ENCODE measurements around the gene DYNLT4.
"Not testable (repeated sequence)": the region's sequence is repeated elsewhere in the genome, so short reads cannot be mapped to it uniquely, and the experiment has no call there.

Gene DYNLT4

GRCh38 chr1:44819196-44819607, 12.1 kb upstream of the DYNLT4 start:
- Histone ChIP-seq H3K9ac (ENCODE audit: low read length) (peak overlapping the region; percentile 43), H3K27ac (ENCODE audit: low read depth, low read length) (no peak overlapping the region), H3K4me3 (ENCODE audit: low read depth, low read length) (peak overlapping the region; percentile 48), H3K36me3 (ENCODE audit: control insufficient read depth, insufficient read depth, low read length) (no peaks in the 10 kb centered on the region), H3K27me3 (ENCODE audit: control insufficient read depth, insufficient read depth, low read length) (no peaks in the 10 kb centered on the region), H3K9me3 (ENCODE audit: control insufficient read depth, insufficient read depth, low read depth, low read length) (no peaks in the 10 kb centered on the region), H3K4me1 (ENCODE audit: control insufficient read depth, insufficient read depth, low read length) (peaks cover 14% of the 10 kb centered on the region)

GRCh38 chr1:44817771-44818495, 10.8 kb upstream of the DYNLT4 start:
- H3K27me3 ChIP-seq (ENCODE audit: control insufficient read depth, insufficient read depth, low read length): no peaks in the 10 kb centered on the region
- H3K9me3 ChIP-seq (ENCODE audit: control insufficient read depth, insufficient read depth, low read depth, low read length): no peaks in the 10 kb centered on the region
- H3K4me1 ChIP-seq (ENCODE audit: control insufficient read depth, insufficient read depth, low read length): peaks cover 16% of the 10 kb centered on the region
- H3K4me3 ChIP-seq (ENCODE audit: low read depth, low read length): no peak overlapping the region
- no peak overlapping the region for H3K27ac ChIP-seq (ENCODE audit: low read depth, low read length)
- H3K9ac ChIP-seq (ENCODE audit: low read length): no peak overlapping the region
- no peaks in the 10 kb centered on the region for H3K36me3 ChIP-seq (ENCODE audit: control insufficient read depth, insufficient read depth, low read length)

GRCh38 chr1:44817307-44817706, 10.2 kb upstream of the DYNLT4 start:
- Histone ChIP-seq H3K9ac (ENCODE audit: low read length) (no peak overlapping the region), H3K36me3 (ENCODE audit: control insufficient read depth, insufficient read depth, low read length) (no peaks in the 10 kb centered on the region), H3K27me3 (ENCODE audit: control insufficient read depth, insufficient read depth, low read length) (no peaks in the 10 kb centered on the region), H3K27ac (ENCODE audit: low read depth, low read length) (no peak overlapping the region), H3K4me3 (ENCODE audit: low read depth, low read length) (no peak overlapping the region), H3K9me3 (ENCODE audit: control insufficient read depth, insufficient read depth, low read depth, low read length) (no peaks in the 10 kb centered on the region), H3K4me1 (ENCODE audit: control insufficient read depth, insufficient read depth, low read length) (peaks cover 19% of the 10 kb centered on the region)

DNA sequence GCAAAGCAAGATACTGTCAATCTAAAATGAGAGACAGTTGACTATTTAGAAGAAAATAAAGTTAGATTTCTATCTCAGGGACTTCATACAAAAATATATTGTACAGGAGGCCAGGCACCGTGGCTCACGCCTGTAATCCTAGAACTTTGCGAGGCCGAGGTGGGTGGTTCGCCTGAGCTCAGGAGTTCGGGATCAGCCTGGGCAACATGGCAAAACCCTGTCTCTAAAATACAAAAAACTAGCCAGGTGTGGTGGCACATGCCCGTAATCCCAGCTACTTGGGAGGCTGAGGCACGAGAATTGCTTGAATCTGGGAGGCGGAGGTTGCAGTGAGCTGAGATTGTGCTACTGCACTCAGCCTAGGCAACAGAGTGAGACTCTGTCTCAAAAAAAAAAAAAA, 8.8 kb upstream of the DYNLT4 start:
- not testable (repeated sequence) for H3K9me3 ChIP-seq (ENCODE audit: control insufficient read depth, insufficient read depth, low read depth, low read length); H3K36me3 ChIP-seq (ENCODE audit: control insufficient read depth, insufficient read depth, low read length); H3K27ac ChIP-seq (ENCODE audit: low read depth, low read length); H3K4me3 ChIP-seq (ENCODE audit: low read depth, low read length); H3K27me3 ChIP-seq (ENCODE audit: control insufficient read depth, insufficient read depth, low read length)
- Histone ChIP-seq H3K9ac (ENCODE audit: low read length) (peak overlapping the region; percentile 15), H3K4me1 (ENCODE audit: control insufficient read depth, insufficient read depth, low read length) (peaks cover 29% of the 10 kb centered on the region)

GRCh38 chr1:44812822-44813543, 5.8 kb upstream of the DYNLT4 start:
- Histone ChIP-seq H3K9me3 (ENCODE audit: control insufficient read depth, insufficient read depth, low read depth, low read length) (no peaks in the 10 kb centered on the region), H3K4me3 (ENCODE audit: low read depth, low read length) (peak overlapping the region; percentile 68), H3K27ac (ENCODE audit: low read depth, low read length) (no peak overlapping the region), H3K9ac (ENCODE audit: low read length) (peak overlapping the region; percentile 36), H3K4me1 (ENCODE audit: control insufficient read depth, insufficient read depth, low read length) (peaks cover 37% of the 10 kb centered on the region), H3K36me3 (ENCODE audit: control insufficient read depth, insufficient read depth, low read length) (no peaks in the 10 kb centered on the region), H3K27me3 (ENCODE audit: control insufficient read depth, insufficient read depth, low read length) (no peaks in the 10 kb centered on the region)

DNA sequence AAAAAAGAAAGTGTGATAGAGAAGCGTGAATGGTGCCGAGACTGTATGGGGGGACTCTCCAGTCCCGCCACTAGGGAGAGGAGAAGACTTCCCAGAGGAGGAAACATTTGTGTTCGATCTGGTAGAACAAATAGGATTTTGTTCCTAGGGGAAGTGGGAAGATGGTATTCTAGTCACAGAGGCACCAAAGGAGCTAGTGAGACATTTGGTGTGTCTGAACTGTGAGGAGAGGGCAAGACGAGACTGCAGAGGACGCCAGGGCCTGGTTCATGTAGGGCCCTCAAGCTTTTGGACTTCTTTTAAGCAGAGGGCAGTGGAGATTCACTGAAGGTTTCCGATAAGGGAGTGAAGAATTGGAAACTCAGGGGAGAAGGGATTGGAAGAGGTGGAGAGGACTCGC, 4.1 kb upstream of the DYNLT4 start:
- no peak overlapping the region for H3K9ac ChIP-seq (ENCODE audit: low read length)
- H3K4me1 ChIP-seq (ENCODE audit: control insufficient read depth, insufficient read depth, low read length): peaks cover 53% of the 10 kb centered on the region

DNA sequence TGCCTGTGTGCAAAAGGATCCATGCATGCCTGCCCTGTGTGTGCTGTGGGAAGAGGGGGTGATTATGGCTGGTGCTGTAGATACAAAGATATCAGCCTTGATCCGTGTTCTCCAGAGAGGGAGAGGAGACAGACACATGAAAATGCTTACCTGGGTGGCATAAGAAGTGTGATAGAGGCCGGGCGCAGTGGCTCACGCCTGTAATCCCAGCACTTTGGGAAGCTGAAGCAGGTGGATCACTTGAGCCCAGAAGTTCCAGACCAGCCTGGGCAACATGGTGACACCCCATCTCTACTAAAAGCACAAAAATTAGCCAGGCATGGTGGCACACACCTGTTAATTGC, 3.6 kb upstream of the DYNLT4 start:
- H3K4me1 ChIP-seq (ENCODE audit: control insufficient read depth, insufficient read depth, low read length): peaks cover 53% of the 10 kb centered on the region
- not testable (repeated sequence) for H3K9ac ChIP-seq (ENCODE audit: low read length); H3K27ac ChIP-seq (ENCODE audit: low read depth, low read length); H3K4me3 ChIP-seq (ENCODE audit: low read depth, low read length); H3K27me3 ChIP-seq (ENCODE audit: control insufficient read depth, insufficient read depth, low read length); H3K36me3 ChIP-seq (ENCODE audit: control insufficient read depth, insufficient read depth, low read length); H3K9me3 ChIP-seq (ENCODE audit: control insufficient read depth, insufficient read depth, low read depth, low read length)

More for the DNA sequence above, 4.1 kb upstream of the DYNLT4 start:
- no peak overlapping the region for H3K4me3 ChIP-seq (ENCODE audit: low read depth, low read length)
- H3K9me3 ChIP-seq (ENCODE audit: control insufficient read depth, insufficient read depth, low read depth, low read length): no peaks in the 10 kb centered on the region
- H3K27ac ChIP-seq (ENCODE audit: low read depth, low read length): no peak overlapping the region
- no peaks in the 10 kb centered on the region for H3K27me3 ChIP-seq (ENCODE audit: control insufficient read depth, insufficient read depth, low read length)
- H3K36me3 ChIP-seq (ENCODE audit: control insufficient read depth, insufficient read depth, low read length): peaks cover 4% of the 10 kb centered on the region; the same call in 1 of the 2 replicates

- no peaks in the 10 kb centered on the region for H3K9me3 ChIP-seq (ENCODE audit: control insufficient read depth, insufficient read depth, low read depth, low read length)
- no peak overlapping the region for H3K27ac ChIP-seq (ENCODE audit: low read depth, low read length)
- peaks cover 53% of the 10 kb centered on the region for H3K4me1 ChIP-seq (ENCODE audit: control insufficient read depth, insufficient read depth, low read length)
- peaks cover 12% of the 10 kb centered on the region for H3K36me3 ChIP-seq (ENCODE audit: control insufficient read depth, insufficient read depth, low read length)
- no peak overlapping the region for H3K9ac ChIP-seq (ENCODE audit: low read length)
- H3K4me3 ChIP-seq (ENCODE audit: low read depth, low read length): no peak overlapping the region
- H3K27me3 ChIP-seq (ENCODE audit: control insufficient read depth, insufficient read depth, low read length): no peaks in the 10 kb centered on the region
These were observed 3.1 kb upstream of the DYNLT4 start for GRCh38 chr1:44810101-44810761.

GRCh38 chr1:44808938-44809917, 2.1 kb upstream of the DYNLT4 start:
- peak overlapping the region; percentile 97; the same call in 1 of the 2 replicates for H3K27ac ChIP-seq (ENCODE audit: low read depth, low read length)
- H3K27me3 ChIP-seq (ENCODE audit: control insufficient read depth, insufficient read depth, low read length): no peaks in the 10 kb centered on the region
- peak overlapping the region; percentile 96 for H3K9ac ChIP-seq (ENCODE audit: low read length)
- H3K36me3 ChIP-seq (ENCODE audit: control insufficient read depth, insufficient read depth, low read length): peaks cover 19% of the 10 kb centered on the region
- H3K9me3 ChIP-seq (ENCODE audit: control insufficient read depth, insufficient read depth, low read depth, low read length): no peaks in the 10 kb centered on the region
- H3K4me1 ChIP-seq (ENCODE audit: control insufficient read depth, insufficient read depth, low read length): peaks cover 50% of the 10 kb centered on the region
- H3K4me3 ChIP-seq (ENCODE audit: low read depth, low read length): peak overlapping the region; percentile 32; the same call in 1 of the 2 replicates

DNA sequence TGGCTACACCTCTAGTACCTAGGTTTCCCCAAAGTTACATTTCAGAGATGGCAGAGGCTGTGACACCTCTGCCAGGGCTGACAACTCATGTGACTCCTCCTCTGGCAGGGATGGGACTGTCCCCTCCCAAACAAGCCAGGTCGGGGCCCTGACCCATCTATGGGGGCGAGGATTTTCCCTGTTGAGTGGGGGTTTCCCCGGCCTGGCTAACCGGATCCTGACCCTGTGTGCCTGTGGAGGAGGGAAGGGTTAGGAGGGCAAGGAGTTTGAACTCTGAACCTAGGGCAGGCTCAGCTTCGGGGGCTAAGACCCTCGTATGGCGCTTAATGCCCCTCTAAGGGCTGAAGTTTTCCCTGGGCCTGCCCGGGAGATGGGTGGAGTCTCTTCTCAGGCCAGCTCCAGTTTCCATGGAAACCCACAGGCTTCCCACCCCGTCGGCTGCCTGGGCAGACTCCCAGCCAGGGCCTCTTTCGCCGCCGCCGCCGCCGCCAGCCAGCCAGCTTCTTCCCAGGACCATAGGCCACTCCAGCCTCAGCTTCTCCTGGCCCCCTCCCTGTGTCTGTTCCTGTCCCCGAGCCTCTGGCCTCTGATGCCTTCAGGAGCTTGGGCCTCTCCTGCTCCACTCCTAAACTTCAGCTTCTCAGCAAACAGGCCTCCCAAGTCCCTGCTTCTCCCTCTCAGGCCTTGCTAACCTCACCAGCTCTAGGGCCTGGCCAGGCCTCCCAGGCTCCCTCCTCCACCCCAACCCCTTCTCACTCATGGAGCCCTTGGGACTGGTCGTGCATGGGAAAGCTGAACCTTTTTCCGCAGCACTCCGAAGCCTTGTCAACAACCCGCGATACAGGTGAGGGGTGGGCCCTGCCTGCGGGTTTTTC, 1.1 kb upstream of the DYNLT4 start, which contains the start of gene BTBD19:
Gene BTBD19, plus strand, starts transcription at position 461 of the 875 bp plus-strand sequence. Its CDS starts 298 bp downstream, at position 759.
- Histone ChIP-seq H3K27me3 (ENCODE audit: control insufficient read depth, insufficient read depth, low read length) (no peaks in the 10 kb centered on the region), H3K4me3 (ENCODE audit: low read depth, low read length) (peak within 1 kb of the TSS; percentile 32; the same call in 1 of the 2 replicates), H3K4me1 (ENCODE audit: control insufficient read depth, insufficient read depth, low read length) (peaks cover 50% of the 10 kb centered on the region), H3K9ac (ENCODE audit: low read length) (peak within 1 kb of the TSS; percentile 96), H3K36me3 (ENCODE audit: control insufficient read depth, insufficient read depth, low read length) (peaks cover 28% of the 10 kb centered on the region), H3K9me3 (ENCODE audit: control insufficient read depth, insufficient read depth, low read depth, low read length) (no peaks in the 10 kb centered on the region), H3K27ac (ENCODE audit: low read depth, low read length) (peak within 1 kb of the TSS; percentile 97)
